ENCODE measurements around the gene PNMA8C. TPM values are rescaled to one million over a fixed set of nuclear protein-coding genes. Genes with fewer than 3 reads are reported as not detected.

PNMA8C gene
- total RNA-seq, 2 experiments from 2014 or later = not detected

DNA sequence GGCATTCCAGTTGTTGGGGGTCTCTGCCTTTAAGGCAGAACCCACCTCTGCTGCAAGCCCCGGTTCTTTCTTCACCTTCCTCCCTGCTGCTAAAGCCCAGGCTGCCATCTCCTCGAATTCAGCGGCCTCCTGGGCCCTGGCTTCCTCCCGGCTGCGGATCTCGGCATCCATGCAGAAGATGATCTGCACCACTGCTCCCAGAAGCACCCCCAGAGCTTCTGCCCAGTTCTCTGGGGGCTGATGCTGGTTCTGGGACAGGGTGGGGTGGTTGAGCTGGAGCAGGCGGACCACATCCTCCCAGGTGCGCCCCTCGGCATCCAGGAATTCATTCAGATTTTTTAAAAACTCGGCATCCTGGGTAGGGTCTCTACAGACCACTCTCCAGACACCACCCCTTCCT lies 41.6 kb upstream of the PNMA8C start:
- peaks cover 61% of the 10 kb centered on the region for H3K27me3 Mint-ChIP-seq
- H3K9me3 Mint-ChIP-seq = no peaks in the 10 kb centered on the region
- H3K36me3 ChIP-seq (ENCODE audit: insufficient read depth, low read length) = no peaks in the 10 kb centered on the region
- H3K27ac Mint-ChIP-seq = no peak overlapping the region
- intact Hi-C loops (cut with DNase I, micrococcal nuclease) = no loop called here
- H3K4me1 Mint-ChIP-seq (ENCODE audit: low read depth) = peaks cover 6% of the 10 kb centered on the region
- ChIA-PET CTCF (no interaction called here), POLR2A (no interaction called here)
- H3K4me1 ChIP-seq (ENCODE audit: insufficient read depth, low read length) = peaks cover 7% of the 10 kb centered on the region
- H3K27me3 ChIP-seq (ENCODE audit: control insufficient read depth in 1 of 2, insufficient read depth in 2 of 2, low read length in 2 of 2) = peaks cover 48 to 52% of the 10 kb centered on the region in 2 experiments
- H3K36me3 Mint-ChIP-seq (ENCODE audit: low read depth) = no peaks in the 10 kb centered on the region
- H3K4me3 ChIP-seq (ENCODE audit: low read length) = no peak overlapping the region
- no peak for ATAC-seq (ENCODE audit: poor library complexity)
- H3K9me3 ChIP-seq (ENCODE audit: control insufficient read depth in 1 of 2, insufficient read depth in 1 of 2, low read length in 2 of 2) = peaks cover 0 to 7% of the 10 kb centered on the region in 2 experiments
- DNase-seq = no peak
- TF ChIP-seq, protein P1, sequence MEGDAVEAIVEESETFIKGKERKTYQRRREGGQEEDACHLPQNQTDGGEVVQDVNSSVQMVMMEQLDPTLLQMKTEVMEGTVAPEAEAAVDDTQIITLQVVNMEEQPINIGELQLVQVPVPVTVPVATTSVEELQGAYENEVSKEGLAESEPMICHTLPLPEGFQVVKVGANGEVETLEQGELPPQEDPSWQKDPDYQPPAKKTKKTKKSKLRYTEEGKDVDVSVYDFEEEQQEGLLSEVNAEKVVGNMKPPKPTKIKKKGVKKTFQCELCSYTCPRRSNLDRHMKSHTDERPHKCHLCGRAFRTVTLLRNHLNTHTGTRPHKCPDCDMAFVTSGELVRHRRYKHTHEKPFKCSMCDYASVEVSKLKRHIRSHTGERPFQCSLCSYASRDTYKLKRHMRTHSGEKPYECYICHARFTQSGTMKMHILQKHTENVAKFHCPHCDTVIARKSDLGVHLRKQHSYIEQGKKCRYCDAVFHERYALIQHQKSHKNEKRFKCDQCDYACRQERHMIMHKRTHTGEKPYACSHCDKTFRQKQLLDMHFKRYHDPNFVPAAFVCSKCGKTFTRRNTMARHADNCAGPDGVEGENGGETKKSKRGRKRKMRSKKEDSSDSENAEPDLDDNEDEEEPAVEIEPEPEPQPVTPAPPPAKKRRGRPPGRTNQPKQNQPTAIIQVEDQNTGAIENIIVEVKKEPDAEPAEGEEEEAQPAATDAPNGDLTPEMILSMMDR (IDR thresholded peaks at IDR 0.05) = no peak
- H3K4me3 Mint-ChIP-seq = no peak overlapping the region
- H3K27ac ChIP-seq (ENCODE audit: low read depth in 1 of 2, low read length in 2 of 2) = no peak overlapping the region

GRCh38 chr19:46469541-46470185 lies 40.9 kb upstream of the PNMA8C start:
- intact Hi-C loops (cut with DNase I, micrococcal nuclease) = no loop called here
- ATAC-seq (ENCODE audit: poor library complexity) (no peak), DNase-seq (no peak)
- no peaks in the 10 kb centered on the region for H3K36me3 ChIP-seq (ENCODE audit: insufficient read depth, low read length)
- peaks cover 7% of the 10 kb centered on the region for H3K4me1 ChIP-seq (ENCODE audit: insufficient read depth, low read length)
- H3K27me3 ChIP-seq (ENCODE audit: control insufficient read depth in 1 of 2, insufficient read depth in 2 of 2, low read length in 2 of 2) = peaks cover 47% of the 10 kb centered on the region in 2 experiments
- Mint-ChIP-seq H3K27ac (no peak overlapping the region), H3K4me1 (ENCODE audit: low read depth) (peaks cover 6% of the 10 kb centered on the region), H3K9me3 (no peaks in the 10 kb centered on the region), H3K36me3 (ENCODE audit: low read depth) (no peaks in the 10 kb centered on the region), H3K4me3 (no peak overlapping the region), H3K27me3 (peaks cover 64% of the 10 kb centered on the region)
- H3K4me3 ChIP-seq (ENCODE audit: low read length) = no peak overlapping the region
- ChIA-PET POLR2A (no interaction called here), CTCF (no interaction called here)
- TF ChIP-seq, protein P1 (IDR thresholded peaks at IDR 0.05) = no peak
- no peak overlapping the region for H3K27ac ChIP-seq (ENCODE audit: low read depth in 1 of 2, low read length in 2 of 2)
- peaks cover 0 to 7% of the 10 kb centered on the region in 2 experiments for H3K9me3 ChIP-seq (ENCODE audit: control insufficient read depth in 1 of 2, insufficient read depth in 1 of 2, low read length in 2 of 2)

GRCh38 chr19:46466536-46467196 lies 37.9 kb upstream of the PNMA8C start:
- H3K4me1 Mint-ChIP-seq (ENCODE audit: low read depth) = peaks cover 6% of the 10 kb centered on the region
- H3K27me3 ChIP-seq (ENCODE audit: control insufficient read depth in 1 of 2, insufficient read depth in 2 of 2, low read length in 2 of 2) = peaks cover 21 to 22% of the 10 kb centered on the region in 2 experiments
- H3K4me3 ChIP-seq (ENCODE audit: low read length) = no peak overlapping the region
- ChIA-PET POLR2A (no interaction called here), CTCF (no interaction called here)
- TF ChIP-seq, protein P1 (IDR thresholded peaks at IDR 0.05) = no peak
- no peak overlapping the region for H3K27ac ChIP-seq (ENCODE audit: low read depth in 1 of 2, low read length in 2 of 2)
- ATAC-seq (ENCODE audit: poor library complexity) (no peak), DNase-seq (no peak)
- H3K9me3 Mint-ChIP-seq = no peaks in the 10 kb centered on the region
- intact Hi-C loops (cut with DNase I, micrococcal nuclease) = no loop called here
- H3K27ac Mint-ChIP-seq = no peak overlapping the region
- no peaks in the 10 kb centered on the region for H3K36me3 Mint-ChIP-seq (ENCODE audit: low read depth)
- no peaks in the 10 kb centered on the region for H3K36me3 ChIP-seq (ENCODE audit: insufficient read depth, low read length)
- H3K9me3 ChIP-seq (ENCODE audit: control insufficient read depth in 1 of 2, insufficient read depth in 1 of 2, low read length in 2 of 2) = peaks cover 0 to 7% of the 10 kb centered on the region in 2 experiments
- H3K4me1 ChIP-seq (ENCODE audit: insufficient read depth, low read length) = peaks cover 7% of the 10 kb centered on the region
- peaks cover 47% of the 10 kb centered on the region for H3K27me3 Mint-ChIP-seq
- H3K4me3 Mint-ChIP-seq = no peak overlapping the region
